Activated CD8-positive, alpha-beta memory T cell treated with anti-CD3 and anti-CD28 coated beads for 1 hour (primary cell): ENCODE data around the gene SCN7A.

ENCODE experiments used
- DNase-seq, 2 donors: peaks; one replicate each; pipeline ENCODE4 v3.0.0-alpha.2; 2020; ENCODE audit warnings: low read depth in 1 of 2; ENCODE audit errors: extremely low read depth in 1 of 2

SCN7A gene

GRCh38 chr2:166404831-166405568, 89.0 kb downstream of the SCN7A start:
- no peak for DNase-seq

- DNase-seq = no peak
Measured at GRCh38 chr2:166394245-166394644, 99.8 kb downstream of the SCN7A start.

DNA sequence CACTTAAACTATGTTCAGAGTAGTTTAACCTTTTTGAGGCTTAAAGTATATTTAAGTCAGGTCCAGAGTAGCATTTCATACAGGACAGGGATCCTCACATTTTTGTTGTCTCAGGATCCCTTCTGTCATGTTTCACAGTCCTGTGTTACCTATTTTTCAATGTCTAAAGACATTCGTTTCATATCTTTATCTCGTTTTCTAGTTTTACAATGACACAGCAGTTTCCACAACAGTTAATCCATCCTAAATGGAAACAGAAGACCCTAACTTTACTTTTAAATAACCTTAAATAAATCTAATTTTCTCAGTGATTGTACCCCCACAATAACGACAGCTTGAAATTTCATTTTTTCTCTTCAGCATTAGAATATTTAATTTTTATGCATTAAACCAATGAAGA, 101.0 kb downstream of the SCN7A start:
- DNase-seq = no peak

- no peak for DNase-seq
Measured at GRCh38 chr2:166388481-166389070, 105.5 kb downstream of the SCN7A start.

DNA sequence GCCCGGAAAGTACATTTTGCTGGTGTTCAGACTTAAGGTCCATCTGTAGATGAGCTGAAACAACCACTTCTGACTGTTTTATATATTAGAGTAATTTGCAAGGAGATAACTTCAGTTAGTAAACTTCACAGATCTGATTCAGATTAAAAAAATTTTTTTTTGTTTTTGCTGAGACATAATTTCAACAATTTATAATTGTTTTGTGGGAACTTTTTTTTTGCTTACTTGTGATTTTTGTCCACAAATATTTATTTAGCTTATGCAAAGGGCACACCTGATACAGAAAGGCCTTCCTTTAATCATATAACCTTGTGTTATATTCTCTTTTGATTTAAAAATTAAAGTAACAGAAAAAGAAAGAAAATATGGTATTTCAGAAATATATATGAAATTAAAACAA, 108.7 kb downstream of the SCN7A start:
- DNase-seq = no peak

- no peak for DNase-seq
Measured at GRCh38 chr2:166384774-166385173, 109.3 kb downstream of the SCN7A start.

GRCh38 chr2:166382448-166382847, 111.6 kb downstream of the SCN7A start:
- no peak for DNase-seq

GRCh38 chr2:166380615-166381014, 113.4 kb downstream of the SCN7A start:
- DNase-seq = no peak

DNA sequence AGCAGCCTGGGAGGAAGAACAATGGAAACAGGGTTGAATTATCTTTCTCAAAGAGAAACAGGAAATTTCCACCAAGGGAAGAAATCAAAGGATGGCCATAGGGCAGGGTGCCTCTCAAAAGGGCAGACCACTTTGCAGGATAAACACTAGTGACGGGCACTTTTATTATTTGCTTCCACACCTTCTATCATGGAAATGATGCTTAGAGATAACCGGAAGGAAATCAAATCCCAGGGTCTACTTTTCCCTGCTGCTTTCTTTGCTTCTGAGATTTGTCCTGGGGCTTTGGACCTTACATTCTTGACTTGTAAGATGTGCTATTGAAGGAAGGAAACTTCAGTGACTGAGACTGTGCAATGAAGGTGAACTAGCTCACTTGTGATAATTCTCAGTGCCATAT, 117.2 kb downstream of the SCN7A start:
- no peak for DNase-seq

DNA sequence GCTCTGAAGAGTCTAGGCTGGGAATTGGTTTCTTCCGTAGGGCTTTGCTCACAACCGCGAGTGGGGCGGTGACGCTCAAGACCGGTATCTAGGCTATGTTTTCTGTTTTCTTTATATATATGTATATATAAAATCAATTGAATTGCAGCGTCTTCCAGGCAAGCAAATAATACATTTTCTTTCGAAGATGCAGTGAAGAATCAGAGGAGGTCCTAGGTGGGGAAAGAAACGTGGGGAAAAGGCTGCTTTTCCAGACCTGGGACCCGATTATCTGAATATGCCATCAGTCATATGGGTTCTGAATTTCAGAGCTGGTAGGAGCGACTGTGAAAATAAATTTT, 117.6 kb downstream of the SCN7A start:
- DNase-seq = no peak

DNA sequence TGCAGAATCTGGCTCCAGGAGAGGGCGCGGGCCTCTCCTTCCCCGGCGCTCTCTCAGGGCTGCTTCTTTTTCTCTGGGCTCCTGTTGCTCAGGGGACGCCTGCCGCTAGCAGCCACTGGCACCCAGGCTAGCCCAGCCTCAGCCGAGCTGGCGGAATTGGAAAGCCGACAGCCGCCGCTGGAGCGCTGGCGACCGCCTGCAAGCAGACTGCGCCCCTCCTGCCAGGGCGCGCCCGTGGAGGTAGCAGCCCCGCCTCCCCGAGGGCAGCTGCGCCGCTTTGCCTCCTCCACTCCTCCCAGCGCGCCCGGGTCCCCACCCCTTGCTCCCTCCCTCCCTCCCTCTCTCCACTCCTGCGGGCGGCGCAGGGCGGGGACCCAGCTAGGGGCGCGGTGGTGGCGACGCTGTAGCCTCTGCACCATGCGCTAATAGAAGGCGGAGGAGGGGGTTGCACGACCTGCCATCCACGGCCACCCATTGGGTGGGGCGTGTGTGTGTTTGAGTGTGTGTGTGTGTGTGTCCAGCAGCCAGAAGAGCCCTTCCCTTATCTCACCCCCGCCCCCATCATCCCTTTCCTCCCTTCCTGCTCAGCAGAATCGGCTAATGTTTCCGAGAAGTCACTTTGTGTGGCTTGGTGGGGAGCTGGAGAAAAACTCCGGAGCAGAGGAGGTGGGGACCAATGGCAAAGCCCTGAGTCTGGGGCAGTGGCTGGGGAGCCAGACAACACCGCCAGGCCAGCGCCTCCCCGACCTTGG, 118.1 kb downstream of the SCN7A start, which contains the start of gene SCN9A:
Gene SCN9A (minus strand): TSS at position 209 of the 752 bp plus-strand sequence. CDS start 64,188 bp downstream, outside the sequence.
- no peak for DNase-seq

DNA sequence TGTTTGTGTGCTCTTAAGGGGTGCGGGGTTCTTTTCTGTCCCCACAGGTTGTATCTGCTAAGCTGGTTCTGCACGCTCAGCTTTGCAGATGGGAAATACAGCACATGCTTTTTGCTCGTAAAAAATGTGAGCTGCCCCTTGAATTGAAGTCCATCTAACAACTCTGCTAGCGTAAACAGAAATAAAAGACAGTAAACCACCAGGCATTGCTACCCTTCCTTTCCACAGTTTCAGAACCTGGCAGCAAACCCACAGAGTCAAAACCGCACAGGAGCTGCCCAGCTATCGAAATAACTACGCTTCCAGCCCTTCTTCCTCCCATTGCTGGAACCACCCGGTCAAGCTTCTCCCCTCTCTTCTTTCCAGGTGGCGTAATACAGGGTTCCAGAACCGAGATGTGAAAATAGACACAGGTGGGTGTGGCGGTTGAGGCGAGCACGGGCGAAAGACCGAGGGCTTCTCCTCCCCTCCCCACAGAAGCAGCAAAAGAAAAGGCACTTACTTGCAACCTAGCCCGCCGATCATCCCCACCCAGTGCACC, 118.8 kb downstream of the SCN7A start:
- DNase-seq = no peak

DNA sequence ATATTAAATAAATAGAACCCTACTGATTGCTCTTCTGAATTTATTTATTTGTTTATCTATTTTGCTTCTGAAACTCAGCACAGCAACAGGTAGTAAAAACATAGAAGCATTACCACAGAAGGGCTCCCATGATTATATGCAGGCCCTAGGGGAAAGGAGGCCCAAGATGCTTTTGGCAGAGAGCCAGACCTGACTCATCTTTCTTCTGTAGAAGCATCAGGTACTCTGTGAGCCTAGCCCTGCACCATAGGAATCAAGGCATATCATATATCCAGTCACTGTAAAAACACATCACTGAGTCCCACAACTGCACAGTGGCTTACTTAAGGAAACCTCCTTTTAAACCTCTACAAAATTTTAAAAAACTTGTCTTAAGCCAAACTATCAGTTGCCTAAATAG, 120.1 kb downstream of the SCN7A start:
- no peak for DNase-seq

GRCh38 chr2:166373539-166373938, 120.5 kb downstream of the SCN7A start:
- DNase-seq = no peak

DNA sequence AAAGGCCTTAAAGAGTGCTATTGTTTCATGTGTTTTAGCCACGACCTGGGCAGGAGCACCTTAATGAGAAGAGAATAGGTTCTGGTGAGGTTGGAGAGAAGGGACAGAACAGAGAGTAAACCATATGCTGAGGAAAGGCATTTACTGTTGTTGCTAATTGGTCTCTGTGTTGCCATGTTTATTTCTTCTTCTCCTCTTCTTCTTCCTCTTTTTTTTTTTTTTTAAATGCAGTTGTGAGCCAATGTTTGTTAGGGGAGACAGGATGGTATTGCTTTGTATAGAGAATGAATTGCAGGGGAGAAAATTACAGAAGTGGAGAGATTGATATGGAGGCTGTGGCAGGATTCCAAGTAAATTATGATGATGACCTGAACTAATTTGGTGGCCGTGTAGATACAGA, 120.9 kb downstream of the SCN7A start:
- no peak for DNase-seq

GRCh38 chr2:166372046-166372445, 122.0 kb downstream of the SCN7A start:
- DNase-seq = no peak

- DNase-seq = no peak
Measured at GRCh38 chr2:166365803-166366420, 128.1 kb downstream of the SCN7A start.

GRCh38 chr2:166365239-166365638, 128.8 kb downstream of the SCN7A start:
- no peak for DNase-seq

- no peak for DNase-seq
Measured at GRCh38 chr2:166364476-166365161, 129.4 kb downstream of the SCN7A start.

DNA sequence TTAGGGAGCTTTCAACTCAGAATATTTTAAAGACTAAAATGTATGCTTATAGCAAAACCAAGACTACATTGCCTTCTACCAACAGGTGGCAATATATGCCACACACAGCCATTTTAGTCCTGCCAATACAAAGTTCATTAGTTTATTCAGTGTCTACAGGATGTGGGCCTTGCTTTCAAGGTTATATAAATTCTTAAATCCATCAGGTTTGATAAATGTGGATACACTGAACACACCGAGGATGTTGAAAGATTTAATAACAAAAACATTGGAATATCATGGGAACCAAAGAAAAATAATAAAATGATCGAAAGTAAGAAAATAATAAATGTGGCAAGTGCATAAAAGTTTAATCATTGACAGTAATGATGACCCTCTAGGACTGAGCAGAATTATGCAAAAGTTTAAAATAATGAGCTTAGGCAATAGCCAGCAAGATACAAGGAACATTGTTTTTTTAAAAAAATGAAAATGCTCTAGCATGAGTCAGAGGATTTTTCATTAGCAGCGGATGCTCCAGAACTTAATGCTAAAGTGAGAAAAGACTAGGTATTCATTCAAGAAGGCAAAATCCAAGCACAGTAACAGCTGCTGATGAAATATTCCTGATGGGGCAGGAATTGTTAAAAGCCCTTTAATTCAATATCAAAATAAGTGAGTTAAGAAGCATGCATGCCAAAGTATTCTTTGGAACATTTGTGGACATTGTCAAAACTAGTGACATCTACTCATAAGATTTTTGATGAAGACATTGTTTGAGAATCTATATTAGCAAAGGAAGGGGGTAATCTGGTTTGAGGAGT, 132.5 kb downstream of the SCN7A start:
- DNase-seq = no peak
